Stimulated activated CD8-positive, alpha-beta memory T cell treated with anti-CD3 and anti-CD28 coated beads, Interleukin-7, amount 100 ng/mL, for 4 hours (primary cell): ENCODE results near the gene SMAD7.

Source experiments
- DNase-seq, 2 donors: peaks; one replicate each; pipeline ENCODE4 v3.0.0-alpha.2; 2020; ENCODE audit warnings: low read depth in 2 of 2

Gene SMAD7

GRCh38 chr18:48893608-48894600, 56.9 kb downstream of the SMAD7 start:
- DNase-seq = no peak

- DNase-seq = no peak
Observed at GRCh38 chr18:48893061-48893607, 57.6 kb downstream of the SMAD7 start.

- DNase-seq = no peak
Observed at GRCh38 chr18:48892146-48892855, 58.5 kb downstream of the SMAD7 start.

- DNase-seq = no peak
Observed at GRCh38 chr18:48891721-48892120, 59.0 kb downstream of the SMAD7 start.

GRCh38 chr18:48889981-48890762, 60.6 kb downstream of the SMAD7 start:
- no peak for DNase-seq

- no peak for DNase-seq
Observed at GRCh38 chr18:48889115-48889941, 61.4 kb downstream of the SMAD7 start.

GRCh38 chr18:48888773-48889080, 62.0 kb downstream of the SMAD7 start:
- DNase-seq = no peak

GRCh38 chr18:48887905-48888772, 62.6 kb downstream of the SMAD7 start:
- DNase-seq = no peak

GRCh38 chr18:48887294-48887904, 63.4 kb downstream of the SMAD7 start:
- DNase-seq = no peak

- no peak for DNase-seq
Observed at GRCh38 chr18:48886520-48887293, 64.1 kb downstream of the SMAD7 start.

GRCh38 chr18:48885924-48886400, 64.8 kb downstream of the SMAD7 start:
- no peak for DNase-seq

GRCh38 chr18:48885266-48885923, 65.4 kb downstream of the SMAD7 start:
- no peak for DNase-seq

GRCh38 chr18:48884771-48885170, 66.0 kb downstream of the SMAD7 start:
- DNase-seq = no peak

GRCh38 chr18:48884306-48884705, 66.5 kb downstream of the SMAD7 start:
- no peak for DNase-seq

GRCh38 chr18:48882379-48882778, 68.4 kb downstream of the SMAD7 start:
- DNase-seq = no peak

- no peak for DNase-seq
Observed at GRCh38 chr18:48880931-48881330, 69.8 kb downstream of the SMAD7 start.

- no peak for DNase-seq
Observed at GRCh38 chr18:48879008-48879431, 71.7 kb downstream of the SMAD7 start.

GRCh38 chr18:48878471-48878870, 72.3 kb downstream of the SMAD7 start:
- DNase-seq = no peak
